ENCODE data around the gene GARIN1A. TPM values are rescaled to one million over a fixed set of nuclear protein-coding genes. Genes with fewer than 3 reads are reported as not detected.

The GARIN1A gene
- total and polyA plus RNA-seq, 7 experiments from 2014 or later, result 0.70 to 2.8 (median 1.8) TPM; not detected in 2

- Mint-ChIP-seq H3K9me3 (no peaks in the 10 kb centered on the region), H3K27me3 (peaks cover 9 to 34% (median 13%) of the 10 kb centered on the region in 5 donors), H3K4me1 (peaks cover 0 to 3% (median 0%) of the 10 kb centered on the region in 7 donors), H3K36me3 (no peaks in the 10 kb centered on the region), H3K27ac (no peak overlapping the region), H3K4me3 (no peak overlapping the region)
- Histone ChIP-seq H3K4me3 (ENCODE audit: low read length) (no peak overlapping the region), H3K9me3 (ENCODE audit: control insufficient read depth in 2 of 3, low read length in 3 of 3) (no peaks in the 10 kb centered on the region), H3K27me3 (ENCODE audit: control insufficient read depth in 2 of 2, insufficient read depth in 2 of 2, low read length in 2 of 2) (no peaks in the 10 kb centered on the region), H3K4me1 (ENCODE audit: control insufficient read depth in 2 of 2, insufficient read depth in 2 of 2, low read length in 2 of 2) (no peaks in the 10 kb centered on the region), H3K36me3 (ENCODE audit: control insufficient read depth in 2 of 3, insufficient read depth in 3 of 3, low read length in 3 of 3) (no peaks in the 10 kb centered on the region), H3K27ac (ENCODE audit: low read depth, low read length) (no peak overlapping the region)
- intact Hi-C loops (cut with micrococcal nuclease), result no loop called here
- no peak for ATAC-seq
- POLR2A ChIA-PET, result no interaction called here
- no peak for DNase-seq
- CTCF ChIA-PET, result no interaction called here
Observed at GRCh38 chr7:128721376-128721775, 49.3 kb downstream of the GARIN1A start.

Other genes with a start within 250 kb of the GARIN1A start
- gene HILPDA, start 216.4 kb upstream of the GARIN1A start, total RNA-seq, result 10 to 100 TPM in 1 of 5 experiments, 1 to 10 TPM in 4; 2.4 to 39.5 (median 4.4) TPM
- 1 to 10 TPM; 2.5 to 3.1 TPM for gene HILPDA, start 216.4 kb upstream of the GARIN1A start, polyA plus RNA-seq
- 10 to 100 TPM; 18.2 to 35.1 (median 25.9) TPM for gene METTL2B, start 195.5 kb upstream of the GARIN1A start, total RNA-seq
- gene METTL2B, start 195.5 kb upstream of the GARIN1A start, polyA plus RNA-seq, result 10 to 100 TPM; 14.7 to 29.7 TPM
- gene CALU, start 67.1 kb downstream of the GARIN1A start, total RNA-seq, result 10 to 100 TPM; 18.6 to 36.2 (median 22.6) TPM
- gene CALU, start 67.1 kb downstream of the GARIN1A start, polyA plus RNA-seq, result 10 to 100 TPM; 19.2 to 22.2 TPM
- gene OPN1SW, start 103.5 kb downstream of the GARIN1A start, total RNA-seq, result not detected
- gene OPN1SW, start 103.5 kb downstream of the GARIN1A start, polyA plus RNA-seq, result not detected
- gene CCDC136, start 119.7 kb downstream of the GARIN1A start, total RNA-seq, result 10 to 100 TPM in 1 of 5 experiments, 1 to 10 TPM in 4; 6.7 to 14.0 (median 9.6) TPM
- 1 to 10 TPM in 1 of 2 donors, under 1 TPM in 1; 0.70 to 1.6 TPM for gene CCDC136, start 119.7 kb downstream of the GARIN1A start, polyA plus RNA-seq
- gene FLNC, start 158.1 kb downstream of the GARIN1A start, total RNA-seq, result under 1 TPM in 2 of 5 experiments, not detected in 3; 0.05 to 0.19 TPM
- gene FLNC, start 158.1 kb downstream of the GARIN1A start, polyA plus RNA-seq, result not detected
- gene ATP6V1F, start 190.6 kb downstream of the GARIN1A start, total RNA-seq, result 100 to 1,000 TPM in 2 of 5 experiments, 10 to 100 TPM in 3; 58.4 to 116 (median 79.1) TPM
- gene ATP6V1F, start 190.6 kb downstream of the GARIN1A start, polyA plus RNA-seq, result 100 to 1,000 TPM; 339 to 340 TPM
- 1 to 10 TPM in 1 of 5 experiments, under 1 TPM in 3, not detected in 1; 0.10 to 1.6 (median 0.24) TPM for gene KCP, start 238.4 kb downstream of the GARIN1A start, total RNA-seq
- not detected for gene KCP, start 238.4 kb downstream of the GARIN1A start, polyA plus RNA-seq

All from naive thymus-derived CD4-positive, alpha-beta T cell (primary cell).